ENCODE measurements around the gene GAPVD1. TPM values are rescaled to one million over a fixed set of nuclear protein-coding genes. Genes with fewer than 3 reads are reported as not detected.
A peak's percentile ranks its signal among the peaks of the same experiment; 100 is the strongest.

Gene GAPVD1
- polyA plus RNA-seq, 2 of the 4 experiments (the other 2 are of a cell fraction), result 18.2 to 23.0 TPM

GRCh38 chr9:125387861-125388524 lies 126.4 kb downstream of the GAPVD1 start:
- FAIRE-seq, result no peak
- ATAC-seq, result no peak; a peak in 1 of 6 replicates
- Histone ChIP-seq H3K4me3 (no peak overlapping the region), H3K27ac (no peak overlapping the region), H3K4me2 (no peak overlapping the region), H3K9me3 (no peaks in the 10 kb centered on the region), H3K4me1 (no peaks in the 10 kb centered on the region)
- POLR2A ChIA-PET, result interaction anchor here (1.0 kb wide), 1 partner anchor 127 kb away, joined by 3 read pairs; the partner anchor contains the start of gene GAPVD1
- CTCF ChIA-PET, result interaction anchor here (0.8 to 1.8 kb wide), 3 partner anchors 9 to 20 kb away, joined by 3 to 7 read pairs (median 3); no protein-coding TSS in a partner anchor
- no peak for DNase-seq (ENCODE audit: low read depth in 1 of 2, low spot score in 1 of 2)
- no peak for TF ChIP-seq NPAS2 (CRISPR knock-in tag; IDR thresholded peaks at IDR 0.05; ENCODE audit: borderline replicate concordance)
- TF ChIP-seq MAX (IDR thresholded peaks at IDR 0.05), result no peak
- no peak for TF ChIP-seq HDAC2 (IDR thresholded peaks at IDR 0.05)
- no peak for TF ChIP-seq CHD4 (IDR thresholded peaks at IDR 0.05; ENCODE audit: borderline replicate concordance)
- TF ChIP-seq HEYL (CRISPR knock-in tag; IDR thresholded peaks at IDR 0.05), result no peak
- no peak for TF ChIP-seq MYC (IDR thresholded peaks at IDR 0.05; ENCODE audit: borderline replicate concordance, low read length)
- no peak for TF ChIP-seq POLR2A (IDR thresholded peaks at IDR 0.05; ENCODE audit: low read length)
- no peak for TF ChIP-seq JUNB (IDR thresholded peaks at IDR 0.05)
- TF ChIP-seq FOSB (CRISPR knock-in tag; IDR thresholded peaks at IDR 0.05), result no peak
- no peak for TF ChIP-seq POLR2AphosphoS2 (conservative IDR thresholded peaks at IDR 0.05; ENCODE audit: low read length)
- TF ChIP-seq ZSCAN20 (CRISPR knock-in tag; IDR thresholded peaks at IDR 0.05), result no peak
- TF ChIP-seq SREBF2 (IDR thresholded peaks at IDR 0.05), result no peak
- no peak for TF ChIP-seq HES2 (IDR thresholded peaks at IDR 0.05)
- no peak for TF ChIP-seq FOSL2 (IDR thresholded peaks at IDR 0.05)
- no peak for TF ChIP-seq FOSL2 (CRISPR knock-in tag; IDR thresholded peaks at IDR 0.05)
- TF ChIP-seq MAZ (IDR thresholded peaks at IDR 0.05; ENCODE audit: borderline replicate concordance, low read depth, low read length), result no peak
- no peak for TF ChIP-seq KDM5A (IDR thresholded peaks at IDR 0.05)
- no peak for TF ChIP-seq USF2 (IDR thresholded peaks at IDR 0.05)
- 77% methylated on average over 14 of the region's 14 CpGs for WGBS (ENCODE audit: missing lambda C conversion rate)

GRCh38 chr9:125388978-125389377 lies 127.4 kb downstream of the GAPVD1 start:
- Histone ChIP-seq H3K9me3 (no peaks in the 10 kb centered on the region), H3K4me1 (no peaks in the 10 kb centered on the region), H3K4me2 (no peak overlapping the region), H3K4me3 (no peak overlapping the region), H3K27ac (no peak overlapping the region)
- POLR2A ChIA-PET, result no interaction called here
- FAIRE-seq (no peak), ATAC-seq (peak in 1 of 2 experiments; percentile 33; a peak in 1 of 6 replicates), DNase-seq (ENCODE audit: low read depth in 1 of 2, low spot score in 1 of 2) (no peak)
- CTCF ChIA-PET, result no interaction called here
- no peak for TF ChIP-seq ATOH8 (CRISPR knock-in tag; IDR thresholded peaks at IDR 0.05; ENCODE audit: low read depth)
- TF ChIP-seq POLR2AphosphoS2 (conservative IDR thresholded peaks at IDR 0.05; ENCODE audit: low read length), result no peak
- no peak for TF ChIP-seq MAX (IDR thresholded peaks at IDR 0.05)
- TF ChIP-seq ZC3H11A (IDR thresholded peaks at IDR 0.05), result no peak
- no peak for TF ChIP-seq CEBPB (IDR thresholded peaks at IDR 0.05)
- no peak for TF ChIP-seq CHD4 (IDR thresholded peaks at IDR 0.05; ENCODE audit: borderline replicate concordance)
- no peak for TF ChIP-seq SMC3 (IDR thresholded peaks at IDR 0.05)
- TF ChIP-seq HES2 (IDR thresholded peaks at IDR 0.05), result no peak
- no peak for TF ChIP-seq CBX8 (IDR thresholded peaks at IDR 0.05)
- no peak for TF ChIP-seq EHF (CRISPR knock-in tag; IDR thresholded peaks at IDR 0.05)
- TF ChIP-seq RAD21 (conservative IDR thresholded peaks at IDR 0.05 in 1 of 2, IDR thresholded peaks at IDR 0.05 in 1 of 2), result no peak
- 40% methylated on average over 6 of the region's 6 CpGs for WGBS (ENCODE audit: missing lambda C conversion rate)

All from A549 (cell line).